Right ventricle myocardium inferior (tissue), 1 donor: ENCODE results near the gene ZFYVE9. TPM values are rescaled to one million over a fixed set of nuclear protein-coding genes. Genes with fewer than 3 reads are reported as not detected.
"Not testable (repeated sequence)": the region's sequence is repeated elsewhere in the genome, so short reads cannot be mapped to it uniquely, and the experiment has no call there.

ENCODE experiments used
- ATAC-seq: fragments of 200-7000 bp; cut with Tn5 transposase; one replicate; pipeline ENCODE4 v1.9.1; 2020; ENCODE audit warnings: mild to moderate bottlenecking, moderate library complexity
- DNase-seq: peaks from one replicate; pipeline ENCODE4 v3.0.0; 2021; ENCODE audit errors: missing footprints
- intact Hi-C: fragments of 100-400 bp; cut with DNase I; formaldehyde crosslinking; loops from one replicate; pipeline ENCODE4 v1.11.0; 2022
- total RNA-seq: library from RNA; stranded (reverse); fragmentation: NEBNext Ultra II Directional; extraction: Animal tissue kit (Norgen Biotek cat#: 25700); gene quantifications from one replicate; pipeline ENCODE4 v1.2.1, GENCODE V29; 2021
- donor health status: DM: no; HTN: yes; CAD: no; lungs with severe emphysema.

ZFYVE9 gene
- total RNA-seq, 1 donor from 2014 or later = 18.0 TPM

- ATAC-seq (no peak), DNase-seq (no peak)
- intact Hi-C loops = no loop called here
Observed at GRCh38 chr1:52355436-52355835, 213.5 kb downstream of the ZFYVE9 start.

GRCh38 chr1:52355847-52356505 lies 214.1 kb downstream of the ZFYVE9 start:
- DNase-seq (no peak), ATAC-seq (no peak)
- intact Hi-C loops = no loop called here

- DNase-seq (no peak), ATAC-seq (no peak)
- intact Hi-C loops = no loop called here
Observed at GRCh38 chr1:52356818-52357355, 215.0 kb downstream of the ZFYVE9 start.

- intact Hi-C loops = no loop called here
- DNase-seq (no peak), ATAC-seq (no peak)
Observed at GRCh38 chr1:52357397-52357796, 215.5 kb downstream of the ZFYVE9 start.

- DNase-seq (no peak), ATAC-seq (no peak)
- intact Hi-C loops = no loop called here
Observed at GRCh38 chr1:52358851-52359497, 217.1 kb downstream of the ZFYVE9 start.

GRCh38 chr1:52359676-52360594 lies 218.0 kb downstream of the ZFYVE9 start:
- intact Hi-C loops = no loop called here
- DNase-seq (no peak), ATAC-seq (no peak)

- intact Hi-C loops = no loop called here
- ATAC-seq (no peak), DNase-seq (no peak)
Observed at GRCh38 chr1:52360595-52360968, 218.7 kb downstream of the ZFYVE9 start.

GRCh38 chr1:52364235-52364839 lies 222.4 kb downstream of the ZFYVE9 start:
- DNase-seq (no peak), ATAC-seq (no peak)
- intact Hi-C loops = no loop called here

- ATAC-seq = peak; percentile 7
- intact Hi-C loops = loop anchor here (5.0 kb wide), 1 partner anchor 337 kb away; no protein-coding TSS in a partner anchor
- DNase-seq = peak; percentile 76
Observed at GRCh38 chr1:52365071-52365745, 223.3 kb downstream of the ZFYVE9 start.

- ATAC-seq (peak; percentile 96), DNase-seq (peak; percentile 99)
- intact Hi-C loops = loop anchor here (2.0 to 5.0 kb wide), 2 partner anchors 39 to 336 kb away; partner anchors contain the start of genes ORC1 and PRPF38A
Observed at GRCh38 chr1:52365746-52366516, 224.0 kb downstream of the ZFYVE9 start, which contains the start of gene CC2D1B. CC2D1B (minus strand) TSS chr1:52366205; CDS start chr1:52364620, 1,585 bp downstream.

GRCh38 chr1:52366517-52366827 lies 224.6 kb downstream of the ZFYVE9 start:
- no peak for DNase-seq
- intact Hi-C loops = loop anchor here (2.0 to 5.0 kb wide), 2 partner anchors 38 to 336 kb away; partner anchors contain the start of genes ORC1 and PRPF38A

GRCh38 chr1:52367272-52367671 lies 225.4 kb downstream of the ZFYVE9 start:
- DNase-seq = no peak
- intact Hi-C loops = loop anchor here (2.0 to 5.0 kb wide), 2 partner anchors 38 to 335 kb away; partner anchors contain the start of genes ORC1 and PRPF38A
- no peak for ATAC-seq

More at GRCh38 chr1:52366517-52366827, 224.6 kb downstream of the ZFYVE9 start:
- no peak for ATAC-seq

GRCh38 chr1:52368383-52369172 lies 226.7 kb downstream of the ZFYVE9 start:
- DNase-seq (no peak), ATAC-seq (no peak)
- intact Hi-C loops = loop anchor here (5.0 kb wide), 1 partner anchor 334 kb away; no protein-coding TSS in a partner anchor

GRCh38 chr1:52369851-52370250 lies 228.0 kb downstream of the ZFYVE9 start:
- intact Hi-C loops = loop anchor here (5.0 kb wide), 1 partner anchor 332 kb away; no protein-coding TSS in a partner anchor
- not testable (repeated sequence) for ATAC-seq, DNase-seq

- ATAC-seq = no peak
- no peak for DNase-seq
- intact Hi-C loops = no loop called here
Observed at GRCh38 chr1:52385376-52385775, 243.5 kb downstream of the ZFYVE9 start.

- intact Hi-C loops = no loop called here
- no peak for ATAC-seq
- no peak for DNase-seq
Observed at GRCh38 chr1:52386458-52386857, 244.6 kb downstream of the ZFYVE9 start.
